PC-9 (cell line): Measurements from ENCODE around the gene PARP15.

ENCODE experiments used
- CTCF ChIP-seq: fragments of 200-600 bp; sonication (generic); conservative IDR thresholded peaks from 2 replicates; pipeline ENCODE4 v1.6.1; 2017; ENCODE audit warnings: mixed run types, antibody characterized with exemption, mild to moderate bottlenecking, moderate library complexity
- EZH2 ChIP-seq: fragments of 200-600 bp; sonication (generic); IDR thresholded peaks from 2 replicates; pipeline ENCODE4 v1.8.0; 2017; ENCODE audit warnings: antibody characterized with exemption, low read depth

- no peak for TF ChIP-seq CTCF
- no peak for TF ChIP-seq EZH2
Observed at GRCh38 chr3:122618614-122619013, 41.2 kb downstream of the PARP15 start.
